NCI-H446 (cell line): Measurements from ENCODE around the gene SF1.

ENCODE experiments used
- DNase-seq, 2 experiments: peaks; one replicate each; lab custom pipeline; 2025; lab: John Stamatoyannopoulos, UW

Gene SF1

GRCh38 chr11:64745189-64745520 is 33.2 kb downstream of the SF1 start:
- no peak for DNase-seq

DNA sequence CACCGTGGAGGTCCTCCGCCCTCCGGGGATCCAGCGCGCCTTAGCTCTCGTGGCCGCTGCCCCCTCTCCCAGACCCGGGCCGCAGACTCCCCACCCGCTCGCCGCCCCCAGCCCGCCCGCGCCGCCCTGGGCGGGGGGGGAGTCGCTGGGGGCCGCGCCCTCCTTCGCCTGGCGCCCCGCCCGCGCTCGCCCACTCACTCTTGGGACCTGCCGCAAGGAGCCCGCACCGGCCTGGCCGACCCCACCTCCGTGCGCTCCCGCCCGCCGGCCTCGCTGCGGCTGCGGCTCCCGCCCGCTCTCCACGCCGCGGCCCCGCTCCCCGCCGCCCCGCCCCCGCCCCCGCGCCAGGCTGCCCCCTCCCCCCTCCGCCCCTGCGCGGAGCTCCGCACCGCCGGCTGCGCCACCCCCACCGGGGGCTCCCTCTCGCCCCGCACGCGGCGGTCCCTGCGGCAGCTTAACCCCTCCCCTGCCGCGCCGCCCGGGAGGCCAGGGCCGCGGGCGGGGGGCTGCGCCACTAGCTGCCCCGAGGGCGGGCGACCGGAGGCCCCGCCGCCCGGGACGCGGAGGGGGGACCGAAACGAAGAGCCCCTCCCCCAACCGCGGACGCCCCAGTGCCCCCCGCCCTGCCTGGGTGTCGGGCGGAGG is 33.7 kb downstream of the SF1 start:
- DNase-seq: no peak

DNA sequence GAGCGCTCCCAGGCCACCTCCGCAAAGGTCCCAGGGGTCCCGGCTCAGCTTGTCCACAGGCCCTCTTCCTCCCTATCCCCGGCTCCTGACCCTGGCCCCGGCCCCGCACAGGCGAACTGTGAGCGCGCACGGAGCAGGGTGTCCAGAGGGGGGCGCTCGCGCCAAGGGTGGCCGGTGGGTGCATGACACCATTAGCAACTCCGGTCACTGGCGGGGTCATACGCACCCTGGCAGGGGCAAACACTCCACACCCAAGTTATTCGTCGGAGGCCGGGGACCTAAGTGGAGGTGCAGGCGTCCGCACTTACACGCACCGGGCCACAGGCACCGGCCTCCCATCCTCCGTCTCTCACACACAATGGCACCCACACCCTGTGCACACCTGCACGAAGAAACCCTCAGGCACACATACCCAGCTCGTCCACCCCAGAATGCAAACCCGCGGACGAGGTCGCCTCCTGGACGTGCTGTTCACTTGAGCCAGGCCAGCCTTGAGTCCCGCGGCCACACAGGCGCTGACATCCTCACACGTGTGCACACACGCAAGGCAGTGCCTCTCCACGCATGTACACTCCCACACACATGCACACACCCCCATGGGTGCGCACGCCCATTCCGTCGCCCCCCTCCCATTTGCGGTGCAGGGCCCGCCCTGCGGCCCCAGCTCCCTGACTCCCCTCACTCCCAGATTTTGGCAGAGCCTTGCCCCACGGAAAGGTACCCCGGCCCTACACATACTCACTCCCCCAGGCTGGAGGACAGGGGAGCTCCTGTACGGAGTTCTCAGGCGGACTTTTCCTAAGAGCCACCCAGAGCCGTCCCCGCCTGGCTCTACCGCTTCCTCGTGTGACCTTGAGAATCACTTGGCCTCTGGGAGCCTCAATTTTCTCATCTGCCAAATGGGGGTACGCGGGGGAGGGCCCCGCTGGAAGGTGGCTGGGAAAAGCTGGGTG is 34.5 kb downstream of the SF1 start, which contains the start of gene RASGRP2:
Gene RASGRP2, minus strand, starts transcription at position 552 of the 953 bp plus-strand sequence. CDS start 1,276 bp downstream, outside the sequence.
- DNase-seq: no peak

- DNase-seq: peak in 1 of 2 experiments; percentile 33
Measured at GRCh38 chr11:64742889-64743590, 35.3 kb downstream of the SF1 start.

DNA sequence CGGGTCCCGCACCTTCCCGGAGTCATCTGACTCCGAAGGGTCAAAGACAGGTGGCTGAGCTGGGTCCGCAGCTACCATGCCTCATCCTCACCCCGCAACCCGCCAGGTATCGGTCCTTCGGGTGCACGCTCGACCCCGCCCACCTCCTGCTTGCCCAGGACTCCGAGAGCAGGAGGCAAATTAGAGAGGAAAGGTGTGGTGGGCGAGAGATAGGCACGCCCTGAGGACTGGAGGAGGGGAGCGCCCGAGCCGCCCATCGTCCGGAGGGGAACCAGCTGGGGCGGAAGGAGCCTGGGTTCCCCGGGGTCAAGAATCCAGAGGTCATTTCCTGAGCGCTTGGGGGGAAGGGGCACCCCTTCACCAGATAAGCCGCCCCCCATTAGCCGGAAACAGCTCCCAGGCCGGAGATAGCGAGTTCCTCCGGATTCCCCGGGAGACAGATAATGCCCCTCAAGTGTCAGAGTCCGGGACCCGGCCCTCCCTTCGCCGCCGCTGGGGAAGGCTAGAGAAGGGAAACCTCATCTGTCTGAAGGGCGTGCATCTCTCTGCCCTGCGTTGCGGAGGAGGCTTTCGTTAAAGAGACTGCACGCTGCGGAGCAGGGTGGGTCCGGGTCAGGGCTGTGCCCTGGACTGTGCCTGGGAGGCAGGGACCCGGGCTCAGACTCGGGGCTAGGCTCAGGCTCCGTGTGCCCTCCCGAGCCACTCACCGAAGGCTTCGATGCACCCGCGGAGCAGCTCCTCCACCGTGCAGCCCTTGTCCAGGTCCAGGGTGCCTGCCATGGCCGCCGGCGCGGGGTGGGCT is 36.1 kb downstream of the SF1 start:
- no peak for DNase-seq

GRCh38 chr11:64741375-64742086 is 36.8 kb downstream of the SF1 start:
- DNase-seq: no peak

DNA sequence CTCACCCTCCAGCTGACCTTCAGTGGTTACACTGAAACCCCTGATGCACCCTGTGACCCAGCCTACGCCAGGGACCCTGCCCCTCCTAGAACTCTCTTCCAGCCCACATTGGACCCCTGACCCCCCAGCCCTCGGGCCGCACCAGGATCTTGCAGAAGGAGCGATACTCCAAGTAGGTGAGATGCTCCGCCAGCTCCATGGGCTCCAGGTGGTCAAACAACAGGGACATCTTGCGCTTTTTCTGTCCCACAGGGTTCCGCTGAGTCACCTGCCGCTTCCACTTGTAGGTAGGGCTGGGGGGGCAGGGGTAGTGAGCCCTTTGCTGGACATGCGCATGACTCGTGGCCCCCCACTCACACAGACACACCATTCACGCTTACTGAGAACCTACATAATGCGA is 38.5 kb downstream of the SF1 start:
- no peak for DNase-seq

GRCh38 chr11:64736654-64737053 is 41.7 kb downstream of the SF1 start:
- DNase-seq: no peak

GRCh38 chr11:64735725-64736259 is 42.5 kb downstream of the SF1 start:
- no peak for DNase-seq

- DNase-seq: no peak
Measured at GRCh38 chr11:64734811-64735724, 43.3 kb downstream of the SF1 start.

DNA sequence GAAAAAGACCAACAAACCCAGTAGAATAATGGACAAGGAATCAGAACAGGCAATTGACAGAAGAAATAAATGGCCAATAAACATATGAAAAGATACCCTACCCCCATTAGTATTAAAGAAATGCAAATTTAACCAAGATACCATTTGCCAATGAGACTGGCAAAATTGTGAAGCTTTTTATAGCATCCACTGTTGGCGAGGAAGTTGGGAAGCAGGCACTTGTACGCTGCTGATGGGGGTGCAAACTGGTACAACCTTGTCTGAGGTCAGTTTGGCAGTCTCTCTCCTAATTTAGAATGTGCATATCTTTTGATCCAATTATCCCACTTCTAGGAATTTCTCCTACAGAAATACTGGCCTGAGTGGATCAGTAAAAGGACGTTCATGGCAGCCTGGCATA is 46.7 kb downstream of the SF1 start:
- no peak for DNase-seq

DNA sequence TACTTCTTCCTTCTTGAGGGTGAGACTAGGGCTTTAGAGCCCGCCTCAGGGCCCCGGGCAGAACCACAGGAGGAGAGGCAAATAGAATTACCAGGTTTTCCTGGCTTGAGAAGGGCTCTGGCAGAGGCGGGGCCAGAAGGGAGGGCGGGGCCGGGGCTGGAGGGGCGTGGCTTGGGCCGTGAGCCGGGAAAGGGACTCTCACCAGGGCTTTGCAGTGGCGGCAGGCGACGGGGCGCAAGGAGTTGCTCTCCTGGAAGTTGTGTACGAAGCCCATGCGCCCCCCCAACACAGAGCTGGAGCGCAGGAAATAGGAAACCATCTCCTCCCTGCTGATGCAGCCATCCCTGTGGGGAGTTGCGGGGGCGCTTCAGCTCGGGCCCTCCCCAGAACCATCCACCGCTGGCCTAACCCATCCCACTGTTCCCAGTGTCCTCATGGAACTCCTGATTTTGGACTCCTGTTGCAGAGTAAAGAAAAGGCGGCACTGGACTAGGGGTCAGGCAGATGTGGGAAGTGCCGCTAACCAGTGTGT is 48.4 kb downstream of the SF1 start:
- DNase-seq: no peak

GRCh38 chr11:64728757-64729365 is 49.5 kb downstream of the SF1 start:
- DNase-seq: no peak

GRCh38 chr11:64726867-64727530 is 51.3 kb downstream of the SF1 start:
- no peak for DNase-seq

DNA sequence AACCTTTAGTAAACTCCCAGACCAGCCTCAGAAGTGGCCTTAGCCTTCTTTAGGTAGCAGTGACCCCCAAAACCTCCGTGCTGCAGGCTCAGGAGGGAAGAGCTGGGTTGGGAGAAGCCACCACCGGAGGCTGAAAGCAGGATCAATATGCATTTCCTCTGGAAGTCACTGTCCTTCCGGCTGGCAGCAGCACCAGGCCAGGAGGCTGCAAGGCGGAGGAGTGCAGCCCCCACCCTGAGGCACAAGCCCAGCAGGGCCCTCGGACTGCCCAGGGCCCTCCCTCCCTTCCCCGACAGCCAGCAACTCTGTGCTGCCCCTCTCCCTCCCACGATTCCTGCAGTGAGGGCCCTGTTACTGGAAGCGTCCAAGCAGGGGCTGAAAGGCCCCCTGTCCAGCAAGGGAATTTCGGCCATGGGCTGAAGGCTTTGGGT is 52.1 kb downstream of the SF1 start:
- DNase-seq: no peak

- DNase-seq: no peak
Measured at GRCh38 chr11:64724863-64725532, 53.3 kb downstream of the SF1 start.

DNA sequence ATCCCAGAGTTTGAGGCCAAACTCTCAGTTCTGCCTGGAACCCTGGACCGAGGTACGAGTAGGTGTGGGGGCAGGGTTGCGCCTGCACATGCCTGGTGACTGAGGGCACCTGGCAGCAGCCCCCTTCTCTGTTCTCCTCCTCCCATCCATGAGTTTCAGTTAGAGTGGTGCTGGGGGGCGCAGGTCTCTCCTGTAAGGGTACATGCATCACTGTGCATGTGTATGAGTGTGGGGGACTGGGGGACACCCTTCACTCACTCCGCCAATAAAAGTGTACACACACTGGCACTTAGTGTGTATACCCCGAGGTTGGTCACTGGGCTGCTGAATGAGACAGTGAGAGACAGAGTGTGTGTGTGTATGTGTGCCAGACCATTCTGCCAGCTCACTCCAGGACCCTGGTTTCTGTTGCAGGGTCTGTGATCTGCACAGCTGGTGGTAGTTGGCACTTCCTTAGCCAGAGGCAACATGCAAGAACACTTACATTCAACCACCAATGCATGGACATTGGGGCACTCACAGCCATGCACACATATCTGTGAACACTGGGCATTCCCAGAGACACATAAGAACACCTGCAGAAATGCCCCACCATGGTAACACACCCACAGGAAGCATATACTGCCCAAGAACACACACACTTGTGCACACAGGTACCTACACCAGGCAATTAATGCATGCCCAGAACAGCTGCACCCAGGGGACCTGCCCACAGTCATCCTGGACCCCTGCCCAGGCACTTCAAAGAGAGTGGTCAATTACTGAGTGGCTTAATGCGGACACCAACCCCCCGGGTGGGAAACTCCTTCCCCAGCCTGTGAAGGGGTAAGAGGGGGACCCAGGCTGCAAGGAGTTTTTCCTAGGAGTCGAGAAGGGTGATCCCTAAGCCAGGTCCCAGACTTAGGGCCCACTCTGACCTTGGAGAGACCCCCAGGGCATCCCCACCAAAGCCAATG is 54.2 kb downstream of the SF1 start:
- DNase-seq: no peak
